Breast epithelium (tissue), 3 donors: ENCODE measurements around the gene UBE2C.

Experiments used
- CTCF ChIP-seq, 3 donors: fragments of 450-650 bp; IDR thresholded peaks; one replicate each; pipeline ENCODE4 v1.5.1; 2016 to 2017; ENCODE audit warnings: antibody characterized with exemption in 3 of 3, mild to moderate bottlenecking in 3 of 3, moderate library complexity in 3 of 3
- POLR2A ChIP-seq: fragments of 450-650 bp; IDR thresholded peaks from one replicate; pipeline ENCODE4 v1.6.1; 2016; ENCODE audit warnings: antibody characterized with exemption, mild to moderate bottlenecking, moderate library complexity
- POLR2AphosphoS5 ChIP-seq, 3 donors: sonication (generic); formaldehyde crosslinking; IDR thresholded peaks; one replicate each; pipeline ENCODE4 v1.6.1; 2017; ENCODE audit warnings: antibody characterized with exemption in 3 of 3

GRCh38 chr20:45833030-45833882, 20.8 kb downstream of the UBE2C start, which contains the start of gene SNX21:
- TF ChIP-seq CTCF (IDR thresholded peaks at IDR 0.05): no peak
- TF ChIP-seq POLR2AphosphoS5 (IDR thresholded peaks at IDR 0.05): peak; percentile 34 to 64 (median 57)
- no peak for TF ChIP-seq POLR2A
